Parathyroid adenoma (tissue), 2 donors: ENCODE data around the gene R3HDML.

Source experiments
- H2AFZ ChIP-seq: fragments of 300-600 bp; sonication (generic); one replicate; pipeline ENCODE4 v1.7.0; 2017; ENCODE audit warnings: antibody characterized with exemption, mild to moderate bottlenecking
- H3K27ac ChIP-seq: fragments of 300-600 bp; sonication (generic); one replicate; pipeline ENCODE4 v1.7.0; 2017
- H3K27me3 ChIP-seq: fragments of 300-600 bp; sonication (generic); one replicate; pipeline ENCODE4 v1.7.0; 2017; ENCODE audit warnings: low read length; ENCODE audit not compliant: control insufficient read depth, insufficient read depth
- H3K36me3 ChIP-seq: fragments of 300-600 bp; sonication (generic); one replicate; pipeline ENCODE4 v1.7.0; 2017; ENCODE audit warnings: low read length; ENCODE audit not compliant: control insufficient read depth, insufficient read depth
- H3K4me1 ChIP-seq: fragments of 300-600 bp; sonication (generic); one replicate; pipeline ENCODE4 v1.7.0; 2017; ENCODE audit warnings: control low read depth
- H3K4me2 ChIP-seq: fragments of 300-600 bp; sonication (generic); one replicate; pipeline ENCODE4 v1.7.0; 2017; ENCODE audit warnings: low read length
- H3K4me3 ChIP-seq: fragments of 300-600 bp; sonication (generic); one replicate; pipeline ENCODE4 v1.7.0; 2017; ENCODE audit warnings: low read depth, low read length
- H3K79me2 ChIP-seq: fragments of 300-600 bp; sonication (generic); one replicate; pipeline ENCODE4 v1.7.0; 2017; ENCODE audit warnings: control low read depth
- H3K9ac ChIP-seq: fragments of 300-600 bp; sonication (generic); one replicate; pipeline ENCODE4 v1.7.0; 2017; ENCODE audit warnings: mild to moderate bottlenecking
- H3K9me3 ChIP-seq: fragments of 300-600 bp; sonication (generic); one replicate; pipeline ENCODE4 v1.7.0; 2017; ENCODE audit warnings: low read length; ENCODE audit not compliant: control insufficient read depth
- TF ChIP-seq, protein P1 (sequence below): fragments of 300-600 bp; sonication (generic); IDR thresholded peaks from one replicate; pipeline ENCODE4 v1.7.0; 2017; ENCODE audit warnings: antibody characterized with exemption, mild to moderate bottlenecking
- donor health status: primary hyperparathyroidism.

Gene R3HDML

GRCh38 chr20:44399446-44399845, 62.6 kb downstream of the R3HDML start:
- Histone ChIP-seq H3K4me3 (no peak overlapping the region), H3K9ac (no peak overlapping the region), H3K4me2 (no peak overlapping the region), H3K27me3 (no peaks in the 10 kb centered on the region), H3K9me3 (no peaks in the 10 kb centered on the region), H3K36me3 (no peaks in the 10 kb centered on the region), H2AFZ (no peak overlapping the region), H3K4me1 (peaks cover 5% of the 10 kb centered on the region), H3K27ac (no peak overlapping the region), H3K79me2 (no peaks in the 10 kb centered on the region)
- TF ChIP-seq, protein P1, sequence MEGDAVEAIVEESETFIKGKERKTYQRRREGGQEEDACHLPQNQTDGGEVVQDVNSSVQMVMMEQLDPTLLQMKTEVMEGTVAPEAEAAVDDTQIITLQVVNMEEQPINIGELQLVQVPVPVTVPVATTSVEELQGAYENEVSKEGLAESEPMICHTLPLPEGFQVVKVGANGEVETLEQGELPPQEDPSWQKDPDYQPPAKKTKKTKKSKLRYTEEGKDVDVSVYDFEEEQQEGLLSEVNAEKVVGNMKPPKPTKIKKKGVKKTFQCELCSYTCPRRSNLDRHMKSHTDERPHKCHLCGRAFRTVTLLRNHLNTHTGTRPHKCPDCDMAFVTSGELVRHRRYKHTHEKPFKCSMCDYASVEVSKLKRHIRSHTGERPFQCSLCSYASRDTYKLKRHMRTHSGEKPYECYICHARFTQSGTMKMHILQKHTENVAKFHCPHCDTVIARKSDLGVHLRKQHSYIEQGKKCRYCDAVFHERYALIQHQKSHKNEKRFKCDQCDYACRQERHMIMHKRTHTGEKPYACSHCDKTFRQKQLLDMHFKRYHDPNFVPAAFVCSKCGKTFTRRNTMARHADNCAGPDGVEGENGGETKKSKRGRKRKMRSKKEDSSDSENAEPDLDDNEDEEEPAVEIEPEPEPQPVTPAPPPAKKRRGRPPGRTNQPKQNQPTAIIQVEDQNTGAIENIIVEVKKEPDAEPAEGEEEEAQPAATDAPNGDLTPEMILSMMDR = no peak

DNA sequence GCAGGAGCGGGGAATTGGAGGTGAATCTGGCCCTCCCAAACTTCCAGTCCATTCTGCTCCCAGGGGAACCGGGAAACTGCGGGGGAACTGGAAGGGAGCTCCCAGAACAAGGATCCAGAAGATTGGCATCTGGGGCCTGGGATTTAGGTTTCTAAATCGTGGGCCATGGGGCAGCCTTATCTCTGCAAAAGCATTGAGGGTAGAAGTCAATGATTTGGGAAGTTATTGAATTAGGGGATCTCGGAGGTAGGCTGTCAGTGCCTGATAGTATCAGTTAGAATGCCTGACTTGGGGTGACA, 63.8 kb downstream of the R3HDML start:
- Histone ChIP-seq H2AFZ (no peak overlapping the region), H3K9ac (no peak overlapping the region), H3K36me3 (no peaks in the 10 kb centered on the region), H3K27ac (no peak overlapping the region), H3K79me2 (no peaks in the 10 kb centered on the region), H3K4me1 (peaks cover 5% of the 10 kb centered on the region), H3K27me3 (no peaks in the 10 kb centered on the region), H3K4me2 (no peak overlapping the region), H3K9me3 (no peaks in the 10 kb centered on the region), H3K4me3 (no peak overlapping the region)
- TF ChIP-seq, protein P1 = no peak
